Measurements from ENCODE around the gene ETFRF1. TPM values are rescaled to one million over a fixed set of nuclear protein-coding genes. Genes with fewer than 3 reads are reported as not detected.

The ETFRF1 gene
- total RNA-seq, 2 experiments from 2014 or later, result 10.1 to 11.0 TPM

- ATAC-seq, result peak; percentile 92
- peak; percentile 94 for DNase-seq
- no peaks in the 10 kb centered on the region for H3K27me3 Mint-ChIP-seq
- peaks cover 15% of the 10 kb centered on the region for H3K36me3 Mint-ChIP-seq (ENCODE audit: low read depth)
- peak within 1 kb of the TSS; percentile 94 for H3K4me3 Mint-ChIP-seq
- H3K9me3 Mint-ChIP-seq, result no peaks in the 10 kb centered on the region
- peaks cover 32% of the 10 kb centered on the region for H3K4me1 Mint-ChIP-seq (ENCODE audit: low read depth)
- POLR2A ChIA-PET, result interaction anchor here (0.5 to 1.4 kb wide), 7 partner anchors 10 to 137 kb away, joined by 3 to 5 read pairs (median 4); no protein-coding TSS in a partner anchor
- TF ChIP-seq, protein P1, sequence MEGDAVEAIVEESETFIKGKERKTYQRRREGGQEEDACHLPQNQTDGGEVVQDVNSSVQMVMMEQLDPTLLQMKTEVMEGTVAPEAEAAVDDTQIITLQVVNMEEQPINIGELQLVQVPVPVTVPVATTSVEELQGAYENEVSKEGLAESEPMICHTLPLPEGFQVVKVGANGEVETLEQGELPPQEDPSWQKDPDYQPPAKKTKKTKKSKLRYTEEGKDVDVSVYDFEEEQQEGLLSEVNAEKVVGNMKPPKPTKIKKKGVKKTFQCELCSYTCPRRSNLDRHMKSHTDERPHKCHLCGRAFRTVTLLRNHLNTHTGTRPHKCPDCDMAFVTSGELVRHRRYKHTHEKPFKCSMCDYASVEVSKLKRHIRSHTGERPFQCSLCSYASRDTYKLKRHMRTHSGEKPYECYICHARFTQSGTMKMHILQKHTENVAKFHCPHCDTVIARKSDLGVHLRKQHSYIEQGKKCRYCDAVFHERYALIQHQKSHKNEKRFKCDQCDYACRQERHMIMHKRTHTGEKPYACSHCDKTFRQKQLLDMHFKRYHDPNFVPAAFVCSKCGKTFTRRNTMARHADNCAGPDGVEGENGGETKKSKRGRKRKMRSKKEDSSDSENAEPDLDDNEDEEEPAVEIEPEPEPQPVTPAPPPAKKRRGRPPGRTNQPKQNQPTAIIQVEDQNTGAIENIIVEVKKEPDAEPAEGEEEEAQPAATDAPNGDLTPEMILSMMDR (IDR thresholded peaks at IDR 0.05), result no peak
- intact Hi-C loops (cut with micrococcal nuclease), result no loop called here
- CTCF ChIA-PET, result interaction anchor here (0.6 to 2.5 kb wide), 5 partner anchors 10 to 133 kb away, joined by 3 to 21 read pairs (median 4); no protein-coding TSS in a partner anchor
- H3K27ac Mint-ChIP-seq, result peak within 1 kb of the TSS; percentile 94
Observed at GRCh38 chr12:25250744-25251730, 56.0 kb downstream of the ETFRF1 start, which contains the start of gene KRAS. Gene KRAS, minus strand, starts transcription at chr12:25250929.

GRCh38 chr12:25251769-25252168, 56.7 kb downstream of the ETFRF1 start:
- intact Hi-C loops (cut with micrococcal nuclease), result no loop called here
- ATAC-seq, result no peak
- TF ChIP-seq, protein P1 (IDR thresholded peaks at IDR 0.05), result no peak
- H3K4me1 Mint-ChIP-seq (ENCODE audit: low read depth), result peaks cover 32% of the 10 kb centered on the region
- no peaks in the 10 kb centered on the region for H3K9me3 Mint-ChIP-seq
- no peak for DNase-seq
- H3K27me3 Mint-ChIP-seq, result no peaks in the 10 kb centered on the region
- peak overlapping the region; percentile 94 for H3K4me3 Mint-ChIP-seq
- H3K36me3 Mint-ChIP-seq (ENCODE audit: low read depth), result peaks cover 12% of the 10 kb centered on the region
- CTCF ChIA-PET, result interaction anchor here (1.0 to 2.5 kb wide), 3 partner anchors 10 to 113 kb away, joined by 3 to 21 read pairs (median 4); no protein-coding TSS in a partner anchor
- POLR2A ChIA-PET, result interaction anchor here (0.5 to 1.4 kb wide), 7 partner anchors 10 to 136 kb away, joined by 3 to 5 read pairs (median 4); no protein-coding TSS in a partner anchor
- H3K27ac Mint-ChIP-seq, result peak overlapping the region; percentile 56

GRCh38 chr12:25252946-25253345, 57.9 kb downstream of the ETFRF1 start:
- CTCF ChIA-PET, result interaction anchor here (0.9 to 2.5 kb wide), 3 partner anchors 9 to 112 kb away, joined by 3 to 21 read pairs (median 3); no protein-coding TSS in a partner anchor
- Mint-ChIP-seq H3K27ac (no peak overlapping the region), H3K4me3 (no peak overlapping the region), H3K4me1 (ENCODE audit: low read depth) (peaks cover 26% of the 10 kb centered on the region), H3K27me3 (no peaks in the 10 kb centered on the region), H3K36me3 (ENCODE audit: low read depth) (peaks cover 6% of the 10 kb centered on the region), H3K9me3 (no peaks in the 10 kb centered on the region)
- DNase-seq, result no peak
- TF ChIP-seq, protein P1 (IDR thresholded peaks at IDR 0.05), result no peak
- no peak for ATAC-seq
- intact Hi-C loops (cut with micrococcal nuclease), result no loop called here
- POLR2A ChIA-PET, result interaction anchor here (1.3 kb wide), 1 partner anchor 132 kb away, joined by 4 read pairs; no protein-coding TSS in a partner anchor

DNA sequence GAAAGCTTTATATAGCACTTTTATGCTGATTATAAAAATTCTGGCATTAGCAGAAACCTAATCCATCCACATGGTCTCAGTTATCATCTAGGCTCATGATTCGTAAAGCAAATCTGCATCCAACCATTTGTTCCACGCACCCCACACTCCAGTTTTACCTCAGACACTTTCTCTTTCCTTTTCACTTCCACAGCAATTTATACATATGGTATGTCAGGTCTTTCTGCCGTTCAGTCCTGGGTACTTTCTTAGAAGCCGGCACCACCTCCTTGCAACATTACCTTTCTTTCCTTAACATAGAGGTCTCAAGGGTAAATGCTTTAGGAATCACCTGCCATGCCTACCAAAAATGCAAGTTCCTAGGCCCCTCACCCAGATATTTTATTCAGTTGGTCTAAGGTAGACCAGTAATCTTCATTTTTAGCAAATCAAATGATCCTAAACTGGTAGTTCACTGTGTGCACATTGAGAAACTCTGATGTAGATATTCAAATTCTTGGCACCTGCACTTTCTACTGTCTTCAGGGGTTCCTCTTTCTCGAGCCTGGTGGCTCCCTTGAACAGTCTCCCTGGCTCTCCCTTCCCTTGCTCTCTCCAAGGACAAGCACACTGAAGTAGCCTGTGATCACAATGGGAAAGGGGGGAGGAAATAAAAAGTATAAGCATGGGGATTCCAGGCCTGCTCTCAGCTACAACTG, 58.5 kb downstream of the ETFRF1 start:
- ChIA-PET POLR2A (no interaction called here), CTCF (no interaction called here)
- no peak overlapping the region for H3K27ac Mint-ChIP-seq
- H3K9me3 Mint-ChIP-seq, result no peaks in the 10 kb centered on the region
- TF ChIP-seq, protein P1 (IDR thresholded peaks at IDR 0.05), result no peak
- H3K36me3 Mint-ChIP-seq (ENCODE audit: low read depth), result peaks cover 3% of the 10 kb centered on the region
- H3K4me3 Mint-ChIP-seq, result no peak overlapping the region
- peaks cover 23% of the 10 kb centered on the region for H3K4me1 Mint-ChIP-seq (ENCODE audit: low read depth)
- ATAC-seq (no peak), DNase-seq (peak; percentile 21)
- H3K27me3 Mint-ChIP-seq, result no peaks in the 10 kb centered on the region
- intact Hi-C loops (cut with micrococcal nuclease), result no loop called here

All from activated CD8-positive, alpha-beta T cell treated with anti-CD3 and anti-CD28 coated beads for 36 hours (primary cell).